Left kidney (tissue), 2 donors: ENCODE measurements around the gene DST. TPM values are rescaled to one million over a fixed set of nuclear protein-coding genes. Genes with fewer than 3 reads are reported as not detected.
A peak's percentile ranks its signal among the peaks of the same experiment; 100 is the strongest.
"Not testable (repeated sequence)": the region's sequence is repeated elsewhere in the genome, so short reads cannot be mapped to it uniquely, and the experiment has no call there.

Experiments used
- DNase-seq: peaks from one replicate; pipeline ENCODE4 v3.0.0-alpha.2; 2013
- polyA plus RNA-seq: library from polyadenylated mRNA; unstranded; fragments of 120-200 nt; gene quantifications from one replicate; pipeline ENCODE4 v1.2.1, GENCODE V29; 2013; ENCODE audit not compliant: insufficient read length

Gene DST
- polyA plus RNA-seq, 1 donor: 255 TPM

DNA sequence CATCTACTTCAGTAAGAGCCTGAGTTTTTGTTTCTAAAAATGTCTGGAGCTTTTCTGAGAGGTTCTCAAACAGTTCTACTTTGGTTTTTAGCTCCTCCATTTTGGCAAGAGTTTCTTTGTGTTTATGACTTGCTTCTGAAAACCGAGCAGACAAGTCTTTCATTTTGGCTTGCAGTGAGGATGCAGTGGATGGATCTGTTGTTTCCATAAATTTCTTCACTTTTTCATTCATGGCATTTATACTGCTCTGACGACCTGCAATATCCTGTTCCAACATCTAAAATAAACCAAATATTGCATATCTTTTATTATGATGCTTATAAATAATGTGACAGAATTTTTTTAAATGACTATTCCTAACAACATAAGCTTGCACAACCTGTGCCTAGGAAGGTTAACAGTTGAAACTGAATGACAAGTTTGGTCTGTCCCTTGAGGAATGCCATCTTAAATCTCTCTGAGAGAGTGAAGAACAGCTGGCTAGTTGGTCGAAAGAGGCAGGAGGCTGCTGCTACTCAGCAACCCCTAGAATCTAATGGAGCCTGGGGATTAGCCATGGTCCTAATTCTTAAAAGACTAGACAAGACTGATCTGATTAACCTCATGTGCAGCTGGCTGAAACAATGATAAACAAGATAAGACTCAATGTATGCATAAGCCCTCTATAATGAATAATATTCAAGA is 69.8 kb downstream of the DST start:
- no peak for DNase-seq

DNA sequence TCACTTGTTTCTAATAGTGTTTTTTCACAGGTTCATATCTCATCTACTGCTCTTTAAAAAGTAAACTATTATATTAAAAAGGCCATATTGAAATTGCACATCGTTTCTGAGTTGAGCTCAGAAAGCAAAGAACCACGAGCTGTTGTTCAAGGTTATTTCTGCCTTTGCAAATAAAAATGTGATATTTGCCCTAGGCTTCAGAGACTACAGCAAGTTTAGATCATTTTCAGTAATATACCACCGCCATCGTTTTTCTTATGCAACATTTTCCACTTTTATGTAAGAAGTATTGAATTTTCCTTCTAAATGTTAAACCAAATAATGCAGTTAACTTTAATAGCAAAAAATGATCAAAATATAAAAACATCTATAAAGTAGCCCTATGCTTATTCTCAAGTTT is 71.1 kb downstream of the DST start:
- DNase-seq: no peak

DNA sequence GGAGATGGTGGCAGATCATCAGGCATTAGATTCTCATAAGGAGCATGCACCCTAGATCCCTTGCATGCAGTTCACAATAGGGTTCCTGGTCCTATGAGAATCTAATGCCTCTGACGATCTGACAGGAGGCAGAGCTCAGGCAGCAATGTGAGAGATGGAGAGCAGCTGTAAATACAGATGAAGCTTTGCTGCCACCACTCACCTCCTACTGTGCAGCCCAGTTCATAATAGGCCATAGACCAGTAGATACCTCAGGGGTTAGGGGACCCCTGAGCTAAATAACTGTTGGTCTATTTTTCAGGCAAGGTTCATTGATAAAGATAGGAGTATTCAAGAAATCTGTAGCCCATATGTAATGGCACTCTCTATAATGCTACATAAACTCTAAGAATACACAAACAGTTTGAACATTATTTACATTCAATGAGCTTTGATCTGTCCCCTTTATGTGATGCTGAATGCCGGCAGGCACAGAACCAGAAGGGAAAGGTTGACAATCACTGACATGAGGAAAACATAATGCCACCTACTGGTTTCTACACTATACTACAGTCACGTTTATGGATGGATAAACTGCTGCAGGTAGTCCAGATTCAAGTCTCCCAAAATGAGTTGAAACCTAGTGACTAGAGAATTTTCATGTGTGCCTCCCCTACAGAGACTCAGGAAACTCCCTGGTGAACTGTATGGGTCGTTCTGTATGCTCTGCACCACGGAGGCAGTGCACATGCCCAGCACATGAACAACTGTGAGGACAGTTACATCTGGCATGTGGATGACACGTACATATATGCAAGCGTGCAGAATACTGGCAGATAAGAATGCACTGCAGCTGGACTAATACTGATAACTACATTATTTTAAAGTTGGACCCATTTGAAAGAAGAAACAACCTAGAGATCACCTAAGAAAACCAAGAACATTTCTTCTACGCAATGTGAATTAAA is 72.0 kb downstream of the DST start:
- peak; percentile 26 for DNase-seq

DNA sequence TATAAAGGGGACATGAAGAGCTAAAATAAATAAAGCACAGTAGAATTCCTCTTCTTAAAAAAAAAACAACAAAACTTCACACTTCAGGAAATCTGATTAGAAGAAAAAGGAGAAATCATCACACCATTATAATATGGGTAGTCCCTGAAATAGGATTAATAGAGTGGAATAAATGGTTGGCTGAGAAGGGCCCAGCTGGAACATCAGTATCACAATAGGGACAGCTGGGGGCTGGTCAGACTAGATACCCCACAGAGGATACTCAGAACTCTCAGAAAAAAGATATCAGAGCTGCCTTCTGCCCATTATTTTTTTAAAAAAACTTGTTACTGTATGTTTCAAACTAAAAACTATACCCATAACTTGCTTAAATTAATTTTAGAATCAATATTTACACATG is 75.2 kb downstream of the DST start:
- no peak for DNase-seq

DNA sequence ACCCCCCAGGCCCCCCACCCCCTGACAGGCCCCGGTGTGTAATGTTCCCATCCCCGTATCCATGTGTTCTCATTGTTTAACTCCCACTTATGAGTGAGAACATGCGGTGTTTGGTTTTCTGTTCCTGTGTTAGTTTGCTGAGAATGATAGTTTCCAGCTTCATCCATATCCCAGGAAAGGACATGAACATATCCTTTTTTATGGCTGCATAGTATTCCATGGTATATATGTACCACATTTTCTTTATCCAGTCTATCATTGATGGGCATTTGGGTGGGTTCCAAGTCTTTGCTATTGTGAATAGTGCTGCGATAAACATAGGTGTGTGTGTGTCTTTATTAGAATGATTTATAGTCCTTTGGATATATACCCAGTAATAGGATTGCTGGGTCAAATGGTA is 80.0 kb downstream of the DST start:
- DNase-seq: not testable (repeated sequence)

DNA sequence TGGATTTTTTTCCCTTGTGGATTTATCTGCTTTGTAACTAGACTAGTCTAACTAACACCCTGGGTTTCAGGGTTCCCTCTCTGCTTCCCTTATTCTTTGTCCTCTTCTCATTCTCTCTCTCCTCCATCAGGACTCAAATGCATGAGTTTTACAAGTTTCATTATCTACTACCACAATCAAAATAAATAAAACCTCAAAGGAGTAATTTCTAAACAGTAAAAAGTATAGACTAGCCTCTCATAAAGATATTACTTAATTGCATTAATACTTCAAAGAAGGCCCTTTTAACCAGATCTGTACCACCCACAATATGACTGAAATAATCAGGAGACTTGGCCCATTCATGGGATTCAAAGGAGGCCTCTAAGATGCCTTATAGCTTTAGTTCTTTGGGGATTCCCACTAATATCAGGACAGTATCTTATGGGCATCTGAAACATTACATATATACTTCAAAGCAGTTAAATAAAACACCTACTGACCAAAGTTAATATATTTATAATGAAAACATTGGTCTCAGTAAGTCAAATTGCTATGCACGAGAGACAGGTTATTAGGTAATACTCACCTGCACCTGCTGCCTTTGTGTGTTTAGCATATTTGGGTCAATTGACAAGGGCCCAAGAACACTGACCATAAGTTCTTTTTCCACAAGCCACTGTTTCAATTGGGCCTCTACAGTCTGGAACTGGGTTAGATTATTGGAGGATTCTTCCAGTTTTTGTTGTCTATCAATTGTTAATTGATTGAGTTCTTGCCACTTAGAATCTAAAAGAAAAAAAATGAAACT is 85.7 kb downstream of the DST start:
- no peak for DNase-seq

DNA sequence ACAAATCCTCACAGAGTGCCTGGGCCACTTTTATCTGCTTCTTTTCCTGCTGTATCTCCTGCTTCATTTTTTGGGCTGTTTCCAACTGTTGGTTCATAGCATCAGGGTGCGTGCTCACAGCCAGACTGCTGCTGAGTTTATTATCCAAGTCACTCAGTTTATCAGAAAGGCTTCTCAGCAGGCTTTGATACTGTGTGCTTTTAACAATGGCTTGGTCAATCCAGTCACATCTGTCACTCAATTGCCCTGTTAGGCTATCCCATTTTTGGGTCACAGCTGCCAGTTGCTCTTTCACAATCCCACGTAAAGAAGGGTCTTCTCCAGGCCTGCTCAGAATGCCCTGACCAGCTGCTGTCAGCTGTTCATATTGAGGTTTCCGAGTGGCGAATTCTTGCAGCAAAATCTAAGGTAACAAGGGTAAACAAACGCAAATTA is 87.2 kb downstream of the DST start:
- no peak for DNase-seq

DNA sequence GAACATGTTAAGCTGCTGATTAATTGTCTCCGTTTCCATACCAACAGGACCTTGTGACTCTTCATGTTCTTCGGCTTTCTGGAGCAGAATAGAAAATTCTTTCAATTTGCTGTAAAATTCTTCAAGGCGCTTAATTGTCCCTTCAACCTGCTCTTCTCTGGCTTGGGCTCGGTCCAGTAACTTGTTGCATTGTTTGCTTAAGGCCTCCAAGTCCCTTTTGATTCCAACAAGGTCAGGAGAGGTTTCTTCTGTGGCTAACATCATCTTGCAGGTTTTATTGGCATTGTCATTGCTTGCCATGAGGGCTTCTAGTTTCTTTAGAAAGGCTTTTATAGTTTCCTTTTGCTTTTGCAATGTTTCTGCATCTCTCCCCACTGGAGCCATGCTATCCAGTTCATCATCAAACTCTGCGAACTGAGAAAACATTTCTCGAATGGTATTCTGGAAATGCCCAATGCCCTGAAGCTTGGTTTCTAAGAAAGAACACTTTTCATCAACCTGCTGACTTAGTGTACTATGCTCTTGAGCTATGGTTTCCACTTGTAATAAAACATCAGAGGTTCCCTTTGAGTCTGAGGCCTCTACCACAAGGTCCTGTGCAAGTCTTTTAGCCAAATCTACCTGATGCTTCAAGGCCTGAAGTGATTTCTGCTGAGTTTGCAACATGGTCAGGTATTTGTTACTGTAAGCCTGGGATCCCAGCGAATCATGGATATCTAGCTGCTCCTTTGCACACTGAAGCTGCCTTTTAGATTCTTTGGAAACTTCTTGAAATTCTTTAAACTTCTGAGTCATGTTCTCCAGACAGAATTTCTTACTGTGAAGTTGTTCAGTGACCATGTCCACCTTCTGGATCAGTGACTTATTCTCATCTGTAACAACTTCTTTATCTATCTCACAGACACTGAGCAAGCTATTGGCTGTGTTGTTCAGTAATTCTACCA is 90.2 kb downstream of the DST start:
- no peak for DNase-seq

DNA sequence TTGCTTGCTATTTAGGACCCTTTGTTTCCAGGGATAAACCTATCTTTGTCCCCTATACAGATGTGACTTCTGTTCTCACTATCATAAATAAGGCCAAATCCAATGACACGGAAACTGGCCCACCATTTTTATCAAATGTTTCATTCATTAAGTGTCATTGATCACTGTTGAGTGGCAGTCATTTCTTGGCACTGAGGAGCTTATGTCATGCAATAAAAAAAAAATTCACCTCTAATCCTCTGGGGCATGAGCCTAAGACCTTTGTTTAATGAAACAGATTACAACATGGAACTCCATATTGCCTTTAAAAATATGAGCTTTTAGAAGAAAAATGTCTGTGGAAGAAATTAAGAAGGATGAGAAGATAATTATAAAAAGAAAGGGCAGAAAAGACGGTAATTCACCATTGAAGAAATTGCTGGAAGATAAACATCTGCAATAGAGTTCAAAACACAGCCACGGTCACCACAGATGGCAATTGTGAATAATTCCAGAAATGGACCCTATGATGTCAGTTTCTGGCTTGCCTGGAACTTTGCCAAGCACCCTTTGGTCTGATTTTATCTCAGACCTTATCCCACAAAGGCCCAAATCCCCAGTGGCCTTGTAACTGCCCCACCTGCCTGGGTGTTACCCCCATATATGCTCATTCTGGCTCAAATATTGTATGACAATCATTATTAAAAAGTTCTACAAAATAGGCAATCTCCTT is 91.1 kb downstream of the DST start:
- no peak for DNase-seq

DNA sequence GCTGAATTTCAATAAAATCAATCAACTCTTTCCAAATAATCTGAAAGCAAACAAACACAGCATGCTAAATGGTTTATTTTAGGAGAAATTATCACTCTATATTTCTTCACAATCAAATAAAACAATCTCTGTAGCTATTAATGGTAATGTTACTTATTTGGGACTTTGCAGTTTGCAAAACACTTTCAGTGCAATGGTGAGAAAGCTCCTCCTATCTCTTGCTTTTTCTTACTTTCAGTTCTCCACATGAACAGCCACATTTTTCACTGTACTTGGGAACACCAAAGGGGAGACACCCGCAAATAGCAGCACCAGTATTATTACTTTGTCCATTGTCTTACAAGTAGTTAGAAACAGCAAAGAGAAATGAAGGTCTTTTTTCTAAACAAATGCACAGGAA is 92.4 kb downstream of the DST start:
- no peak for DNase-seq

DNA sequence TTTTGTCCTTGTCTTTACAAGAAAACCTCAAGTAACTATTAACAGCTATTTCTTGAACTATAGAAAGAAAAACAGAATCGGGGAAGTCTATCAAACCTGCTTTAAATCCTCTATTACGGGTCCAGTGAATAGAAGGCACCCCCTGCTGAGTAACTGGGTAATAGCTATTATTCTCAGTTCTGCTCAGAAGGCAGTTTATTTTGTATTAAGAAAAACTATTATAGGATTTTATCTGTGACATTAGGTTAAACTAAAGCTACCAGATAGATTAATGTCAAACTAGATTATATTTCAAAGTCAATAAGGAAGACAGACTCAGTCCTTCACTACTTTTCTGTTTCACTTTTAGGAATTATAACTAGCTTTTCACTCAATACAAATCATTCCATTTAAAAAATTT is 93.7 kb downstream of the DST start:
- DNase-seq: no peak

DNA sequence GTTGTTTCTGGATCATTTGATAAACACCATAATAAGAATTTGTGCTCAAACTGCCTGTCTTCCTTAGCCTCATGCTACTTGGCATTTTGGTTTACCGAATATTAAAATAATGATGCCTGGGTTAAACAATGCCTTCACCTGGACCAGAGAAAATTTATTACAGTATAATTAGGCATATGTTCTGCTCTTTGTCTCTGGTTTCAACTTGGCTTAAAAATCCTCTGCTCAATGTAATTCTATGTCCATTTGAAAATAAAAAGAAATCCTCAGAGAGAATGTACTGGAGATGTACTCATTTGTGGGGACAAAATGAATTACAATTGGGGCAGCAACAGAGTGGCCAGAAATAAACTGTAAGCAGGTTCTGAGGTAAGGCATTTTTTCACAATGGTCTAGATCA is 95.0 kb downstream of the DST start:
- DNase-seq: no peak

DNA sequence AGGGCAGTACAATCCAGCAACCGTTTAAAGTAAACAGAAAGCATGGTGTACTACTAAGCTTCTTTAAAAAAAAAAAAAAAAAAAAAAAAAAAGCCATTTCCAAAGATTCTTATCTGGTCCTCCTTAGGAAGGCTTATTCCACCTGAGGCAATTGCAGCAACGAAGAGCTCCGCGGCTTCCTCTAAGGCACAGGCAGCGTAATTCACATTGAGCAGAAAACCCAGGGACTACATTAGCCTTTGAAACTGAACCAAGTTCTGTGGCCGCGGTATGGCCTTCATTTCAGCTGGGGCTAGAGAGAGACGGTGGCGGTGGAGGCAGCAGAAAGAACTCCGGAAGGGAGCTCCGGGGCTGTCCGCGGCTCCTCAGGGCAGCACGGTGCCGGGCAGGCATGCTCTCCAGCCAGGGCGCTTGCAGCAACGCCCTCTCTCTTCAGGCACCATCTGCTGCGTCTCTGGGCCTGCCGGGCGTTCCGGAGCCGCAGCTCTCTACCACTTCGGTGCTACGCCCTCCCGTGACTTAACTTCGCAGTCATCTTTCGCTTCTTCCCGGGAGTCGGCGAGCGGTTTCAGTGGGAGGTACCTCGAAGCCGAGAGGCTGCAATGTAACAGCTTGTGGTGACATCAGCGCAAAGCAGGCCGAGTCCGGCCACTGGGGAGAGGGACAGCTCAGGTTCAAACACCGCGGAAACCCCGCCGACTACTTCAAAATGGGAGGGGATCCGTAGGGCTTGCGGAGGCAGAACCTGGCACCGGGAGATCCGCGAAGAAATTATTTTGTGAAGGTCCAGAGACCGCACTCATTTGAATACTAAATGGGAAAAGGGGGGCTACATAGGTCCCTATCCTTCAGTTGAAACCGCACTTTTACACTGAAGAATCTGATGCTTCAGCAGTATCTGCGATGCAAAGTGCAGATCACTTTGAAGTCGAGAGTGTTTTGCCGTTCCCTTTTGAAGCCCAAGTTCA is 100.0 kb downstream of the DST start:
- peak; percentile 93 for DNase-seq

DNA sequence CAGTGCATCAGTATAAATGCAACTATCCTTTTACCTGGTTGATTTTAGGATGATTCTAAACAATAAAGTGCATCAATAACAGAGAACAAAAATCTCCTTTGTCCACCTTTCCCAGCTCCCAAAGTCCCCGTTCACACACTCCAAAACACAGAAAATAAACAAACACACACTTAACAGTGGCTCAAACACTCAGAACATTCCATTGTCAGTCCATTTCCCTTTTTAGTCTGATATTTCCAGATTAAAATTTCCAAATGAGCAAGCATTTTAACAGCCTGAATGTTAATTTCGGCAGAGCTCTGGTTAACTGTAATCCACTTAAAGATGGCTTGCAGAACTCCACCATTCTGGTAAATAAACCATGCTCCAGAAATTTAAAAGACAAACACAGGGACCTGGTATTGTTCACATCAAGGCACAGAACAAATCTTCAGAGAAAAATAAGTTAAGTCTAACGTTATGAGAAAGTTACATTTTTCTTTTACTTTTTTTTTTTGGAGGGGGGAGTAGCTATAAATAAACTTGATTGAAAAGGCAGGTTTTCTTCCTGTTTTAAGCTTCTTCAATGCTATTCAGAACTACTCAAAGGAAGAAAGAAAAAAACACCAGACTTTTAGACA is 100.8 kb downstream of the DST start:
- DNase-seq: no peak

DNA sequence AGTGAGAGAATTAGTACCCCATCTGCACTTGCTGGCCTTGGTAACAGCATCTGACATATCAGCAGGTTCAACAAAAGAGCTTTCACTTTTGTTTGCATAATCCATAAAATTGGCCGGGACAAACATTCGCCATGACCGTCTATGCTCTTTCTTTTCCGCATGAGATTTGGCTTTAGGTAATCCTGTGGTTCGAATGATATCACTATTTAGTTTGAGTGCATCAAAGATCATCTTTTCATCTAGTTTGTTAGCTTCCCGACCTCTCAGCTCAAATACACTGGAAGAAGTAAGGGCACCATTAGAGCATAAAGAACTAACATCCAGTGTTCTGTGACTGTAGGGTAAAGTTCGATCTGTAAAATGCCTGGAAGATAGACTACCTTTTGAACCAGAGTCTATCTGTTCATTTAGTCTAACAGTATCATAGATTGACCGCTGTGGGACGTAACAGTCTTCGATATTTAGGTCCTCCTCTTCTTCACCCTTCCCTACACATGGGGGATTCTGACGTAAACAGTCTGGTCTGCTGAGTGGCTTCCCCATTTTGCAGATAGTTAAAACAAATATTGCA is 101.6 kb downstream of the DST start:
- DNase-seq: no peak

DNA sequence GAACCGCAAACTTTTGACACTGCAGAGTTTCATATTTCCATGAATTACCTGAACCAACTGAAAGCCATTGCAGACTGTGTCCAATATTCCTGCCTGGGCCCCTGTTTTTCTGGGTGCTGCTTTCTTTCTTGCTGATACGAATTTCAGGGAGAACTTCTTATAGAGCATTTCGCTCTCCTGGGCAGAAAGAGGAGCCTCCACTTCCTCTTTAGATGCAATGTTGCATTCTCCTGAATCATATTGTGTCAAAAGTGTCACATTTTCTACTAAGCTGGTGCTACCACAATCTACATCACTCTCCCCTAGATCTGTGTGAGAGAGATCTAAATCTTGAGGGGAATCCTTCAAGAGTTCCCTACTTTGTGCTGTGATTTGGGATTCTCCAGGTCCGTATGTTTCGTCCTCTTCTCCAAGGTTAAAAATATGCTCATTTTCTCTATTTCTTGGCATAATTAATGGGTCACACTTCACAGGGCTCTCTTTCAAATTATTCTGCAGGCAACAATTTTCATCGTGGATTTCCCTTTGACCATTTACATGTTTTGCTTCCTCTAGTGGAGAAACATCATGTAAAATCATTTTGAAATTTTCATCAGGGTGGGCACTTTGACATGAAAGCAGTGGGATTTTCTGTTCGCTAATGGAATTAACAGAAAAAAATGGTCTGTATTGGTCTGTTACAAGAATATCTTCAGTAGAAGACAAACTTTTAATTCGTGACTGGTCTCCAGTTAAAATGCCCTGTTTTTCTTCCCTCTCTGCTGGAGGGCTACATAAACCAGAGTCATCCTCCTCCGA is 102.3 kb downstream of the DST start:
- no peak for DNase-seq

DNA sequence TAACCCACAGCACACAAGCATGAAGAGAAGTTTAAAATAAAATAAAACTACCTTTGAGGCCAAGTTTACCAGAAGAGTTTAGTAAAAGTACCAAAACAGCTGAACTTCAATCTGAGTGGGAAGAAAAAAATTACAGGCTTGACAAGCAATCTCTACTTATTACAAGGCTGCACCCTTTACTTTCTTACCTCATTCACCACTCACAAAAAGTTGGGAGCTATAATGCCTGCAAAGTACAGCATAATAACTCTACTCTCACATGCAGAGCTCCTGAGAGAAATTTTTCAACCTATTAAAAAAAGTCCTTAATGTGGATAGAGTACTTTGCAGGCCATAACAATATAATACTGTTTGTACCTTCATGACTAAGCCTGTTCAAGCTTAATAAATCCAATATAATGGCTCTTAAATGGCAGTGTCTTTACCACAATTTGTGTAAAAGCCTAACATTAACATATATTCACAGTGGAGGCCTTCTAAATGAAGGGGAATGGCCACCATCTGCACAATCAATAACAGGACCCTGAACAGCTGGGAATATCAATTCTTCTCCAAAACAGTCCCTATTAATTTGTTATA is 103.1 kb downstream of the DST start:
- DNase-seq: no peak

DNA sequence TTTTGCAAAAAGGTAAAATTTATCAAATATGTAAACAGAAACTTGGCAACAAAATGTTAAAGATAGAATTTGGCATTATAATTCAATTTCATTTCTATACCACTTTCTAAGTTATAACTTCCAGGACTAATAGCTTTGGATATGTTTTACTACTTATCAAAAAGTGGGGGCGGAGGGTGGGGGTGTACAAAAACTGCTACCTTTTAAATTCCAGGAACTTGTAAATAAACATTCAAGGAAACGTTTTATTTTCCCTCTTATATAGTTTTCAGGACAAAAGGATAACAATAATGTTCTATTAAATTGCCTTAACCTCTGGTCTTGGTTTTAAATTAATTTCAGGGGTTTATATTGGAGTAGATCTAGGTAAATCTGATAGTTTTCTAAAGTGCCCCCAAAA is 103.8 kb downstream of the DST start:
- DNase-seq: no peak
